T-cell (primary cell): ENCODE results near the gene LRRC3C. TPM values are rescaled to one million over a fixed set of nuclear protein-coding genes. Genes with fewer than 3 reads are reported as not detected.

Source experiments
- ATAC-seq, 4 experiments: fragments of 200-7000 bp in 3 of 4; fragments of 150-1000 bp in 1 of 4; cut with Tn5 transposase; replicated peaks in 1 of 4; 1 replicate in 3 of 4; 2 replicates in 1 of 4; pipeline ENCODE4 v1.10.0; 2021; ENCODE audit warnings: moderate library complexity in 3 of 4, mild to moderate bottlenecking in 2 of 4, moderate number of reproducible peaks in 1 of 4
- CTCF ChIA-PET, 2 donors: fragments of 300-600 bp; sonication (Branson Sonifier 250); formaldehyde crosslinking; loops; one replicate each; lab custom pipeline; 2022; ENCODE audit warnings: antibody characterized with exemption in 2 of 2; lab: Charles Lee
- POLR2A ChIA-PET, 2 donors: fragments of 300-600 bp; sonication (Branson Sonifier 250); formaldehyde crosslinking; loops; one replicate each; lab custom pipeline; 2022; ENCODE audit warnings: antibody characterized with exemption in 2 of 2; lab: Charles Lee
- DNase-seq, 35 experiments: peaks; one replicate each; pipeline versions ENCODE4 v3.0.0 to v3.0.0-alpha.2; 2013 to 2023
- H3K27ac ChIP-seq: one replicate; pipeline ENCODE4 v1.5.1; 2013; ENCODE audit warnings: low read length
- H3K27me3 ChIP-seq, 2 experiments: replicated peaks in 1 of 2; 1 replicate in 1 of 2; 2 replicates in 1 of 2; pipeline versions ENCODE4 v1.6.1 to v1.7.0; 2013; ENCODE audit warnings: low read length in 1 of 2, mixed read lengths in 1 of 2; ENCODE audit not compliant: control insufficient read depth in 2 of 2, insufficient read depth in 2 of 2; ENCODE audit errors: extremely low read depth in 1 of 2
- H3K36me3 ChIP-seq, 2 donors: 1 replicate in 1 of 2; 2 replicates in 1 of 2; pipeline versions ENCODE4 v1.6.1 to v1.7.0; 2013; ENCODE audit warnings: low read length in 1 of 2; ENCODE audit not compliant: control insufficient read depth in 2 of 2, insufficient read depth in 1 of 2; ENCODE audit errors: extremely low read depth in 1 of 2
- H3K4me1 ChIP-seq, 2 experiments: 1 replicate in 1 of 2; 2 replicates in 1 of 2; pipeline versions ENCODE4 v1.6.1 to v1.7.0; 2013; ENCODE audit warnings: low read length in 2 of 2, mixed read lengths in 1 of 2; ENCODE audit not compliant: insufficient read depth in 2 of 2, control insufficient read depth in 1 of 2; ENCODE audit errors: extremely low read depth in 1 of 2
- H3K4me3 ChIP-seq, 2 donors: 1 replicate in 1 of 2; 2 replicates in 1 of 2; pipeline versions ENCODE4 v1.5.1 to v1.7.0; 2013; ENCODE audit warnings: mild to moderate bottlenecking in 2 of 2, low read length in 1 of 2, moderate library complexity in 1 of 2; ENCODE audit not compliant: control insufficient read depth in 1 of 2; ENCODE audit errors: extremely low read depth in 1 of 2
- H3K9me3 ChIP-seq: 2 replicates; pipeline ENCODE4 v1.7.0; 2013
- H3K27ac Mint-ChIP-seq, 2 donors: one replicate each; pipeline ENCODE4 v1.8.0; 2020 to 2021; ENCODE audit warnings: mild to moderate bottlenecking in 2 of 2, mixed read lengths in 2 of 2
- H3K27me3 Mint-ChIP-seq, 2 donors: one replicate each; pipeline ENCODE4 v1.8.0; 2021 to 2022; ENCODE audit warnings: mixed read lengths in 2 of 2
- H3K36me3 Mint-ChIP-seq: one replicate; pipeline ENCODE4 v1.8.0; 2021; ENCODE audit warnings: mixed read lengths
- H3K4me1 Mint-ChIP-seq, 3 donors: one replicate each; pipeline ENCODE4 v1.8.0; 2020 to 2022; ENCODE audit warnings: mixed read lengths in 3 of 3, mild to moderate bottlenecking in 1 of 3
- H3K4me3 Mint-ChIP-seq, 3 donors: one replicate each; pipeline ENCODE4 v1.8.0; 2020 to 2022; ENCODE audit warnings: mild to moderate bottlenecking in 3 of 3, mixed read lengths in 3 of 3, moderate library complexity in 3 of 3
- H3K9me3 Mint-ChIP-seq, 3 donors: one replicate each; pipeline ENCODE4 v1.8.0; 2020 to 2022; ENCODE audit warnings: mixed read lengths in 3 of 3
- WGBS: methylation state at CpG from one replicate; pipeline ENCODE4 v1.1.5; 2013; ENCODE audit warnings: missing lambda C conversion rate; ENCODE audit not compliant: insufficient coverage; 5-methylcytosine and 5-hydroxymethylcytosine counted together
- total RNA-seq, 35 experiments: library from RNA in 6 of 35; stranded (reverse) in 6 of 35; fragments of 120-200 nt in 1 of 35; gene quantifications; one replicate each; pipeline versions ENCODE4 v1.2.1 to v1.2.4 and lab custom pipeline; 2013 to 2026

The LRRC3C gene
- total RNA-seq, 5 donors from 2014 or later (not counting 1 experiment from before 2014, with no cell fraction given): not detected

GRCh38 chr17:39926588-39927100, 888 bp upstream of the LRRC3C start:
- ChIA-PET POLR2A (interaction anchor here in 1 of 2 donors (0.5 to 0.7 kb wide), 2 partner anchors 62 to 545 kb away, joined by 3 read pairs; no protein-coding TSS in a partner anchor), CTCF (interaction anchor here (1.0 to 1.7 kb wide), 6 partner anchors 32 to 305 kb away, joined by 3 to 4 read pairs (median 4); partner anchors contain the start of gene PSMD3 (in 1 of the 2))
- H3K36me3 ChIP-seq: peaks cover 10 to 26% of the 10 kb centered on the region in 2 donors
- 1% methylated on average over 10 of the region's 15 CpGs for WGBS
- Mint-ChIP-seq H3K9me3 (no peaks in the 10 kb centered on the region), H3K27ac (peak overlapping the region; percentile 94 to 98), H3K4me1 (peaks cover 55 to 62% (median 57%) of the 10 kb centered on the region in 3 donors), H3K36me3 (peaks cover 20% of the 10 kb centered on the region), H3K4me3 (peak overlapping the region; percentile 90 to 99 (median 97)), H3K27me3 (no peaks in the 10 kb centered on the region)
- H3K9me3 ChIP-seq: no peaks in the 10 kb centered on the region
- H3K27ac ChIP-seq: peak overlapping the region; percentile 76
- no peaks in the 10 kb centered on the region for H3K27me3 ChIP-seq
- ATAC-seq: peak; percentile 63 to 69 (median 66)
- peaks cover 33 to 60% of the 10 kb centered on the region in 2 experiments for H3K4me1 ChIP-seq
- H3K4me3 ChIP-seq: peak overlapping the region; percentile 93 to 95
- peak in 34 of 35 experiments; percentile 32 to 74 (median 62) for DNase-seq

GRCh38 chr17:39927929-39928857, 661 bp downstream of the LRRC3C start:
- H3K36me3 ChIP-seq: peaks cover 8 to 11% of the 10 kb centered on the region in 2 donors
- Mint-ChIP-seq H3K27me3 (no peaks in the 10 kb centered on the region), H3K27ac (peak overlapping the region; percentile 96 to 97), H3K4me3 (peak overlapping the region; percentile 90 to 99 (median 97)), H3K36me3 (peaks cover 11% of the 10 kb centered on the region), H3K4me1 (peaks cover 41 to 47% (median 42%) of the 10 kb centered on the region in 3 donors), H3K9me3 (no peaks in the 10 kb centered on the region)
- ATAC-seq: peak in 2 of 4 experiments; percentile 1 to 2
- peak overlapping the region; percentile 36 for H3K27ac ChIP-seq
- H3K27me3 ChIP-seq: no peaks in the 10 kb centered on the region
- POLR2A ChIA-PET: interaction anchor here in 1 of 2 donors (0.6 kb wide), 1 partner anchor 1123 kb away, joined by 6 read pairs; no protein-coding TSS in a partner anchor
- CTCF ChIA-PET: interaction anchor here in 1 of 2 donors (0.8 kb wide), 1 partner anchor 11 kb away, joined by 4 read pairs; no protein-coding TSS in a partner anchor
- DNase-seq: no peak
- peaks cover 21 to 44% of the 10 kb centered on the region in 2 experiments for H3K4me1 ChIP-seq
- WGBS: 53% methylated on average over 13 of the region's 17 CpGs
- no peaks in the 10 kb centered on the region for H3K9me3 ChIP-seq
- H3K4me3 ChIP-seq: peak overlapping the region; percentile 93 to 95

- no peak overlapping the region for H3K27ac ChIP-seq
- POLR2A ChIA-PET: no interaction called here
- peaks cover 0 to 2% of the 10 kb centered on the region in 2 donors for H3K36me3 ChIP-seq
- no peaks in the 10 kb centered on the region for H3K27me3 ChIP-seq
- H3K4me3 ChIP-seq: no peak overlapping the region
- Mint-ChIP-seq H3K4me3 (peak overlapping the region in 1 of 3 donors; percentile 12), H3K27me3 (no peaks in the 10 kb centered on the region), H3K4me1 (peaks cover 33 to 40% (median 35%) of the 10 kb centered on the region in 3 donors), H3K36me3 (peaks cover 6% of the 10 kb centered on the region), H3K27ac (no peak overlapping the region), H3K9me3 (no peaks in the 10 kb centered on the region)
- ATAC-seq (no peak), DNase-seq (no peak)
- H3K9me3 ChIP-seq: no peaks in the 10 kb centered on the region
- CTCF ChIA-PET: interaction anchor here in 1 of 2 donors (0.8 kb wide), 1 partner anchor 10 kb away, joined by 4 read pairs; no protein-coding TSS in a partner anchor
- WGBS: 79% methylated on average over 2 of the region's 8 CpGs
- peaks cover 19 to 36% of the 10 kb centered on the region in 2 experiments for H3K4me1 ChIP-seq
Measured at GRCh38 chr17:39928858-39929645, 1.5 kb downstream of the LRRC3C start.

- Histone ChIP-seq H3K4me1 (peaks cover 11 to 28% of the 10 kb centered on the region in 2 experiments), H3K27me3 (no peaks in the 10 kb centered on the region), H3K36me3 (no peaks in the 10 kb centered on the region), H3K27ac (no peak overlapping the region), H3K4me3 (no peak overlapping the region), H3K9me3 (no peaks in the 10 kb centered on the region)
- Mint-ChIP-seq H3K36me3 (no peaks in the 10 kb centered on the region), H3K9me3 (no peaks in the 10 kb centered on the region), H3K27me3 (no peaks in the 10 kb centered on the region), H3K4me1 (peaks cover 26 to 33% (median 27%) of the 10 kb centered on the region in 3 donors), H3K27ac (no peak overlapping the region), H3K4me3 (peak overlapping the region in 1 of 3 donors; percentile 12)
- WGBS: 100% methylated on average over 3 of the region's 5 CpGs
- DNase-seq (no peak), ATAC-seq (no peak)
- POLR2A ChIA-PET: interaction anchor here in 1 of 2 donors (0.7 kb wide), 1 partner anchor 79 kb away, joined by 23 read pairs; no protein-coding TSS in a partner anchor
- CTCF ChIA-PET: no interaction called here
Measured at GRCh38 chr17:39929646-39930407, 2.3 kb downstream of the LRRC3C start.

GRCh38 chr17:39933912-39934311, 6.4 kb downstream of the LRRC3C start:
- ChIA-PET POLR2A (no interaction called here), CTCF (no interaction called here)
- H3K36me3 ChIP-seq: no peaks in the 10 kb centered on the region
- ATAC-seq: no peak
- no peaks in the 10 kb centered on the region for H3K27me3 ChIP-seq
- Mint-ChIP-seq H3K27ac (no peak overlapping the region), H3K36me3 (no peaks in the 10 kb centered on the region), H3K4me3 (no peak overlapping the region), H3K27me3 (no peaks in the 10 kb centered on the region), H3K9me3 (no peaks in the 10 kb centered on the region), H3K4me1 (peaks cover 0 to 5% (median 0%) of the 10 kb centered on the region in 3 donors)
- no peak for DNase-seq
- no peaks in the 10 kb centered on the region for H3K9me3 ChIP-seq
- H3K27ac ChIP-seq: no peak overlapping the region
- 100% methylated on average over 2 of the region's 5 CpGs for WGBS
- no peaks in the 10 kb centered on the region for H3K4me1 ChIP-seq
- H3K4me3 ChIP-seq: no peak overlapping the region
